ENCODE measurements around the gene LRBA. TPM values are rescaled to one million over a fixed set of nuclear protein-coding genes. Genes with fewer than 3 reads are reported as not detected.

The LRBA gene
- total and polyA plus RNA-seq, 8 donors: 43.3 to 62.5 (median 52.3) TPM

DNA sequence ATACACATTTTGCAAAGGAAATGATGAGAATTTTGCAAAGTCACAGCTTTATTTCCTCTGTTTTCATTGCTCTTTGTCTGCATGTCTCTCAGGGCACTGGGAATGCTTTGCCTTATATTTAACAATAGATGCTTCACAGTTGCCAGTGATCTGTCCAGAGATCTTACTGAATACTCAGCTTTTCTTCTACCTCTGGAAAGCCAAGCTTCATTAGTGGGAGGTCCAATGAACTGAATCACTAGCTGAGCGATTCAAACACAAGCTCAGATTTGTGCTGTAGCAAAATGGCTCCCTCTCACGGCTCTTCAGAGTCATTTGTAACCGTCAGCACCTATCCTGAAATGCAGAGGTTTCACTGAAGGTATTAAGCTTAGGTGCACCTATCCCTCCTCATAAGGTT lies 797.9 kb downstream of the LRBA start:
- ATAC-seq: peak; percentile 58
- intact Hi-C loops (cut with DNase I): loop anchor here in 1 of 2 donors (10.0 kb wide), 1 partner anchor 212 kb away; no protein-coding TSS in a partner anchor

GRCh38 chr4:150216726-150217125 lies 798.4 kb downstream of the LRBA start:
- ATAC-seq (no peak), DNase-seq (no peak)
- H3K36me3 ChIP-seq: no peaks in the 10 kb centered on the region
- TF ChIP-seq CTCF (IDR thresholded peaks at IDR 0.05): no peak
- no peak overlapping the region for H3K4me3 ChIP-seq
- intact Hi-C loops (cut with DNase I): loop anchor here in 1 of 2 donors (10.0 kb wide), 1 partner anchor 212 kb away; no protein-coding TSS in a partner anchor
- no peaks in the 10 kb centered on the region for H3K9me3 ChIP-seq
- no peak overlapping the region for H3K27ac ChIP-seq
- H3K27me3 ChIP-seq: no peaks in the 10 kb centered on the region
- no peaks in the 10 kb centered on the region for H3K4me1 ChIP-seq

More for the DNA sequence above, 797.9 kb downstream of the LRBA start:
- peak in 1 of 4 donors; percentile 24 for DNase-seq
- TF ChIP-seq CTCF (IDR thresholded peaks at IDR 0.05): no peak
- Histone ChIP-seq H3K27me3 (no peaks in the 10 kb centered on the region), H3K27ac (no peak overlapping the region), H3K4me3 (no peak overlapping the region), H3K4me1 (no peaks in the 10 kb centered on the region), H3K9me3 (no peaks in the 10 kb centered on the region), H3K36me3 (no peaks in the 10 kb centered on the region)

DNA sequence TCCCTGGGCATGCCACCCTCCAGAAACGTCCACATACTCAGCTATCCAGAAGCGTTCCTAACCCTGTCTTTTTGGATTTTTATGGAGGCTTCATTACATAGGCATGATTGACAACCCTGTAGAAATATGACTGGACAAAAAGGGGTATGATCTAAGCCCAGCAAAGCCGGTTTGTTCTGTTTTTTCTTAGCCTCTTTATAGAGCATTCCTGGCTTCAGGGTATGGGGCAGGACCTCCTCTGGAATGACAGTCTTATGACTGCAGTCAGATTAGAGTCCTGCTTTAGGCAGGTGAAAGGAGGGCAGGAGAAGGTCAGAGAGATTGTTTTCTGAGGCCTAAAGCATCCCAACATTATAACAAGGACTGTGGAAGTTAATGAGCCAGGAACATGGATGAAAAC lies 799.5 kb downstream of the LRBA start:
- intact Hi-C loops (cut with DNase I): loop anchor here in 1 of 2 donors (10.0 kb wide), 1 partner anchor 211 kb away; no protein-coding TSS in a partner anchor
- no peaks in the 10 kb centered on the region for H3K36me3 ChIP-seq
- peak; percentile 30 for ATAC-seq
- H3K4me3 ChIP-seq: no peak overlapping the region
- no peak overlapping the region for H3K27ac ChIP-seq
- DNase-seq: peak in 1 of 4 donors; percentile 49
- no peaks in the 10 kb centered on the region for H3K9me3 ChIP-seq
- H3K4me1 ChIP-seq: no peaks in the 10 kb centered on the region
- no peaks in the 10 kb centered on the region for H3K27me3 ChIP-seq
- no peak for TF ChIP-seq CTCF (IDR thresholded peaks at IDR 0.05)

Other genes with a start within 250 kb of the LRBA start
- gene RPS3A, start 84.3 kb upstream of the LRBA start, total RNA-seq: 1,000 to 10,000 TPM; 1,429 to 1,548 TPM
- gene RPS3A, start 84.3 kb upstream of the LRBA start, polyA plus RNA-seq (ENCODE audit: insufficient read length in 6 of 6): 1,000 to 10,000 TPM; 4,418 to 5,785 (median 5,215) TPM